HEK293 (cell line): ENCODE data around the gene HDAC10.

ENCODE experiments used
- CTCF ChIP-seq: fragments of 450-650 bp; formaldehyde crosslinking; IDR thresholded peaks from 2 replicates; pipeline ENCODE4 v1.5.1; 2016; ENCODE audit warnings: missing biosample characterization, missing genetic modification characterization
- PATZ1 ChIP-seq: fragments of 450-650 bp; formaldehyde crosslinking; IDR thresholded peaks from 2 replicates; pipeline ENCODE4 v1.5.1; 2016; ENCODE audit warnings: missing biosample characterization, missing genetic modification characterization
- TCF7L2 ChIP-seq: IDR thresholded peaks from 2 replicates; pipeline ENCODE4 v1.6.1; 2011; ENCODE audit warnings: low read depth, mild to moderate bottlenecking, inconsistent platforms, low read length, moderate library complexity, borderline replicate concordance
- YY1 ChIP-seq: fragments of 450-650 bp; formaldehyde crosslinking; IDR thresholded peaks from 2 replicates; pipeline ENCODE4 v1.5.1; 2018; ENCODE audit warnings: missing biosample characterization, missing genetic modification characterization
- ZBTB10 ChIP-seq: fragments of 450-650 bp; formaldehyde crosslinking; IDR thresholded peaks from 2 replicates; pipeline ENCODE4 v1.5.1; 2016; ENCODE audit warnings: missing biosample characterization, missing genetic modification characterization
- ZNF114 ChIP-seq: fragments of 450-650 bp; formaldehyde crosslinking; IDR thresholded peaks from 2 replicates; pipeline ENCODE4 v1.5.0; 2017; ENCODE audit warnings: missing biosample characterization, missing genetic modification characterization
- ZNF513 ChIP-seq: fragments of 450-650 bp; IDR thresholded peaks from 2 replicates; pipeline ENCODE4 v1.5.1; 2018; ENCODE audit warnings: missing biosample characterization, missing genetic modification characterization
- ZNF747 ChIP-seq: fragments of 450-650 bp; formaldehyde crosslinking; IDR thresholded peaks from 2 replicates; pipeline ENCODE4 v1.5.1; 2016; ENCODE audit warnings: missing biosample characterization, missing genetic modification characterization
- ZNF776 ChIP-seq: fragments of 450-650 bp; formaldehyde crosslinking; IDR thresholded peaks from 2 replicates; pipeline ENCODE4 v1.5.0; 2017; ENCODE audit warnings: missing biosample characterization, missing genetic modification characterization, borderline replicate concordance
- TF ChIP-seq, protein P1 (sequence below): fragments of 450-650 bp; formaldehyde crosslinking; IDR thresholded peaks from 2 replicates; pipeline ENCODE4 v1.5.1; 2016; ENCODE audit warnings: missing biosample characterization, missing genetic modification characterization

GRCh38 chr22:50281957-50282356 lies 30.9 kb upstream of the HDAC10 start:
- no peak for TF ChIP-seq ZNF513 (tag by site-specific recombination)
- TF ChIP-seq, protein P1, sequence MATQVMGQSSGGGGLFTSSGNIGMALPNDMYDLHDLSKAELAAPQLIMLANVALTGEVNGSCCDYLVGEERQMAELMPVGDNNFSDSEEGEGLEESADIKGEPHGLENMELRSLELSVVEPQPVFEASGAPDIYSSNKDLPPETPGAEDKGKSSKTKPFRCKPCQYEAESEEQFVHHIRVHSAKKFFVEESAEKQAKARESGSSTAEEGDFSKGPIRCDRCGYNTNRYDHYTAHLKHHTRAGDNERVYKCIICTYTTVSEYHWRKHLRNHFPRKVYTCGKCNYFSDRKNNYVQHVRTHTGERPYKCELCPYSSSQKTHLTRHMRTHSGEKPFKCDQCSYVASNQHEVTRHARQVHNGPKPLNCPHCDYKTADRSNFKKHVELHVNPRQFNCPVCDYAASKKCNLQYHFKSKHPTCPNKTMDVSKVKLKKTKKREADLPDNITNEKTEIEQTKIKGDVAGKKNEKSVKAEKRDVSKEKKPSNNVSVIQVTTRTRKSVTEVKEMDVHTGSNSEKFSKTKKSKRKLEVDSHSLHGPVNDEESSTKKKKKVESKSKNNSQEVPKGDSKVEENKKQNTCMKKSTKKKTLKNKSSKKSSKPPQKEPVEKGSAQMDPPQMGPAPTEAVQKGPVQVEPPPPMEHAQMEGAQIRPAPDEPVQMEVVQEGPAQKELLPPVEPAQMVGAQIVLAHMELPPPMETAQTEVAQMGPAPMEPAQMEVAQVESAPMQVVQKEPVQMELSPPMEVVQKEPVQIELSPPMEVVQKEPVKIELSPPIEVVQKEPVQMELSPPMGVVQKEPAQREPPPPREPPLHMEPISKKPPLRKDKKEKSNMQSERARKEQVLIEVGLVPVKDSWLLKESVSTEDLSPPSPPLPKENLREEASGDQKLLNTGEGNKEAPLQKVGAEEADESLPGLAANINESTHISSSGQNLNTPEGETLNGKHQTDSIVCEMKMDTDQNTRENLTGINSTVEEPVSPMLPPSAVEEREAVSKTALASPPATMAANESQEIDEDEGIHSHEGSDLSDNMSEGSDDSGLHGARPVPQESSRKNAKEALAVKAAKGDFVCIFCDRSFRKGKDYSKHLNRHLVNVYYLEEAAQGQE: no peak
- TF ChIP-seq PATZ1 (tag by site-specific recombination): no peak
- no peak for TF ChIP-seq ZNF114 (tag by site-specific recombination)
- TF ChIP-seq CTCF (tag by site-specific recombination): no peak
- TF ChIP-seq YY1 (tag by site-specific recombination): no peak
- no peak for TF ChIP-seq TCF7L2
- no peak for TF ChIP-seq ZBTB10 (tag by site-specific recombination)
- no peak for TF ChIP-seq ZNF747 (tag by site-specific recombination)
- TF ChIP-seq ZNF776 (tag by site-specific recombination): no peak
